ENCODE measurements around the gene RANBP10. TPM values are rescaled to one million over a fixed set of nuclear protein-coding genes. Genes with fewer than 3 reads are reported as not detected.

The RANBP10 gene
- total RNA-seq, 1 donor from 2014 or later, result 11.4 TPM

DNA sequence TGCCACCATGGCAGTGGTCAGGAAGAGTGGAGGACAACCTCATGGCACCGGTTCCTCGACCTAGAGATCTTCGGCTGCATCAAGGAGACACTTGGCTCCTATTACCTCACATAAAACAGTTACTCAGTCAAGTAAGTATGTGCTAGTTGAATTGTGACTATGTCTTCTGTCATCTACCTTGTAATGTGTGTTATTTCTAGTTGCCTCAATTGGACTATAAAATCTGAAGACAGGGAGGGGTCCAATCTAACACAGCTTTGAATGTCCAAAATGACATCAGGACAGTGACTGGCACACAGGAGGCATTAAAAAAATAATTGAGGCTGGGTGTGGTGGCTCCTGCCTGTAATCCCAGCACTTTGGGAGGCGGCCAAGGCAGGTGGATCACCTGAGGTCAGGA is 122.6 kb downstream of the RANBP10 start:
- H3K79me2 ChIP-seq (ENCODE audit: low read depth), result no peaks in the 10 kb centered on the region
- TF ChIP-seq EZH2 (IDR thresholded peaks at IDR 0.05), result no peak
- no peak for TF ChIP-seq EZH2phosphoT487 (IDR thresholded peaks at IDR 0.05)
- TF ChIP-seq, protein P1, sequence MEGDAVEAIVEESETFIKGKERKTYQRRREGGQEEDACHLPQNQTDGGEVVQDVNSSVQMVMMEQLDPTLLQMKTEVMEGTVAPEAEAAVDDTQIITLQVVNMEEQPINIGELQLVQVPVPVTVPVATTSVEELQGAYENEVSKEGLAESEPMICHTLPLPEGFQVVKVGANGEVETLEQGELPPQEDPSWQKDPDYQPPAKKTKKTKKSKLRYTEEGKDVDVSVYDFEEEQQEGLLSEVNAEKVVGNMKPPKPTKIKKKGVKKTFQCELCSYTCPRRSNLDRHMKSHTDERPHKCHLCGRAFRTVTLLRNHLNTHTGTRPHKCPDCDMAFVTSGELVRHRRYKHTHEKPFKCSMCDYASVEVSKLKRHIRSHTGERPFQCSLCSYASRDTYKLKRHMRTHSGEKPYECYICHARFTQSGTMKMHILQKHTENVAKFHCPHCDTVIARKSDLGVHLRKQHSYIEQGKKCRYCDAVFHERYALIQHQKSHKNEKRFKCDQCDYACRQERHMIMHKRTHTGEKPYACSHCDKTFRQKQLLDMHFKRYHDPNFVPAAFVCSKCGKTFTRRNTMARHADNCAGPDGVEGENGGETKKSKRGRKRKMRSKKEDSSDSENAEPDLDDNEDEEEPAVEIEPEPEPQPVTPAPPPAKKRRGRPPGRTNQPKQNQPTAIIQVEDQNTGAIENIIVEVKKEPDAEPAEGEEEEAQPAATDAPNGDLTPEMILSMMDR (IDR thresholded peaks at IDR 0.05), result no peak
- H3K36me3 ChIP-seq, result no peaks in the 10 kb centered on the region
- H4K20me1 ChIP-seq (ENCODE audit: low read depth), result no peaks in the 10 kb centered on the region
- H3K4me1 Mint-ChIP-seq, result no peaks in the 10 kb centered on the region
- H3K27me3 ChIP-seq, result no peaks in the 10 kb centered on the region
- peaks cover under 1% of the 10 kb centered on the region for H3K27me3 Mint-ChIP-seq (ENCODE audit: insufficient read depth, low read depth)
- DNase-seq (ENCODE audit: low spot score), result no peak
- no peak overlapping the region for H3K4me2 ChIP-seq
- H3K9ac ChIP-seq, result no peak overlapping the region
- peaks cover 10% of the 10 kb centered on the region for H3K36me3 Mint-ChIP-seq
- no peaks in the 10 kb centered on the region for H3K9me3 ChIP-seq (ENCODE audit: low read depth)
- H3F3A ChIP-seq (ENCODE audit: low read depth), result no peaks in the 10 kb centered on the region
- H3K9me3 Mint-ChIP-seq, result no peaks in the 10 kb centered on the region
- H2AFZ ChIP-seq (replicated peaks), result no peak overlapping the region
- no peak overlapping the region for H3K27ac Mint-ChIP-seq
- H3K27ac ChIP-seq, result no peak overlapping the region
- H3K4me3 ChIP-seq, result no peak overlapping the region
- no peaks in the 10 kb centered on the region for H3K4me1 ChIP-seq
- H3K4me3 Mint-ChIP-seq, result no peak overlapping the region

DNA sequence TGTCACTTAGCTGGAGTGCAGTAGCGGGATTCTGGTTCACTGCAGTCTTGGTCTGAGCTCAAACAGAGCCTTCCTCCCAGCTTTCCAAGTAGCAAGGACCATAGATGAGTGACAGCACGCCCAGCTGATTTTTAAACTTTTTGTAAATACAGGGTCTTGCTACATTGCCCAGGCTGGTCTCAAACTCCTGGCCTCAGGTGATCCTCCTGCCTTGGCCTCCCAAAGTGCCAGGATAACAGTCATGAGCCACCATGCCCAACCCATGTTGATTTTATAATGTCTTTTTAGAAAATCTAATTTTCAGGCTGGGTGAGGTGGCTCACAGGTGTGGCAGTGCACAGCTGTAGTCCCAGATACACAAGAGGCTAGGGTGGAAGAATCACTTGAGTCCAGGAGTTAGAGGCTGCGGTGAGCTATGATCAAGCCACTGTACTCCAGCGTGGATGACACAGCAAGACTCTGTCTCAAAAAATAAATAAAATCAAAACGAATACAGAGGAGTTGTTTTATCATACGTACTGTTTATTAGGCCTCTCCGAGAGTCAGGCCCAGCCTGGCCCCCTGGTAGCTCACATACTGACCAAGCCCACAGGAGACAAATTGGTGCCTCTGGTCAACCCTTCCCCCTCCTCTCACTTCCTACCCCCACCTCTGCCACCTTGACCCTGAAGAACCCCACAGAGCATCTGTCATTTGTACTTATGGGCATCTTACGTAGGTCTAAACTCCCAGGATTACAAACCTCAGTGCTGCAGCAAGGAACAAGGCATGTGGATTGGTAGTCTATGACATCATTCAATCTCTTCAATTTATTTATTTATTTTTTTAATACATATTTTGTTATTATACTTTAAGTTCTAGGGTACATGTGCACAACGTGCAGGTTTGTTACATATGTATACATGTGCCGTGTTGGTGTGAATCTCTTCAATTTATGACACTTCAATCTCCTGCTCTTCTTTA is 126.1 kb downstream of the RANBP10 start:
- H3K9ac ChIP-seq, result no peak overlapping the region
- TF ChIP-seq EZH2phosphoT487 (IDR thresholded peaks at IDR 0.05) (no peak), EZH2 (IDR thresholded peaks at IDR 0.05) (no peak)
- TF ChIP-seq, protein P1 (IDR thresholded peaks at IDR 0.05), result no peak
- H3K27me3 Mint-ChIP-seq (ENCODE audit: insufficient read depth, low read depth), result peaks cover 4% of the 10 kb centered on the region
- no peak overlapping the region for H3K27ac Mint-ChIP-seq
- no peak overlapping the region for H3K27ac ChIP-seq
- H3K36me3 ChIP-seq, result no peaks in the 10 kb centered on the region
- no peak overlapping the region for H2AFZ ChIP-seq (replicated peaks)
- no peaks in the 10 kb centered on the region for H3K9me3 Mint-ChIP-seq
- no peaks in the 10 kb centered on the region for H4K20me1 ChIP-seq (ENCODE audit: low read depth)
- H3K4me1 Mint-ChIP-seq, result no peaks in the 10 kb centered on the region
- no peak overlapping the region for H3K4me3 ChIP-seq
- no peak overlapping the region for H3K4me2 ChIP-seq
- H3K4me1 ChIP-seq, result no peaks in the 10 kb centered on the region
- H3K36me3 Mint-ChIP-seq, result peaks cover 6% of the 10 kb centered on the region
- no peak overlapping the region for H3K4me3 Mint-ChIP-seq
- no peaks in the 10 kb centered on the region for H3K9me3 ChIP-seq (ENCODE audit: low read depth)
- no peaks in the 10 kb centered on the region for H3F3A ChIP-seq (ENCODE audit: low read depth)
- H3K27me3 ChIP-seq, result no peaks in the 10 kb centered on the region
- no peak for DNase-seq (ENCODE audit: low spot score)
- no peaks in the 10 kb centered on the region for H3K79me2 ChIP-seq (ENCODE audit: low read depth)

DNA sequence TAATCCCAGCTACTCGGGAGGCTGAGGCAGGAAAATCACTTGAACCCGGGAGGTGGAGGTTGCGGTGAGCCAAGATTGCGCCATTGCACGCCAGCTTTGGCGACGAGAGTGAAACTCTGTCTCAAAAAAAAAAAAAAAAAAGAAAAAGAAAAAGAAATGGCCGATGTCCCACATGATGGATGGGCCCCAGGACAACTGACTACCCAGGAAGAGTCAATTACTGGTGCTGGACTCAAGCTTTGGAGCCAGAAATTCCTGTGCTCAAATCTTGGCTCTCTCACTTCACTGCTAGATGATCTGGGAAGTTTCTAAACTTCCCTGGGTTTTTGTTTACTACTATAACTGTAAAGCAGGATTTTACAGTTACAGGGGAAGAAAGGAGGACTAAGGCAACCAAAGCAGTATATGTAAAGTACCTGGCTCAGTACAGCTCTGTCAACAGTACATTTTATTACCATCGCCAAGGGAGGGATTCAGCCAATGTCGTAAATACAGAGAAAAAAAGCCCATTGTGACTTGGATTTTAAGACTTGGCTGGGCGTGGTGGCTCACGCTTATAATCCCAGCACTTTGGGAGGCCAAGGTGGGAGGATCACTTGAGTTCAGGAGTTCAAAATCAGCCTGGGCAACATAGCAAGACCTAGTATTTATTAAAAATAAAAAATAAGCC is 127.9 kb downstream of the RANBP10 start:
- peaks cover 8% of the 10 kb centered on the region for H3K36me3 Mint-ChIP-seq
- TF ChIP-seq, protein P1 (IDR thresholded peaks at IDR 0.05), result no peak
- no peak for TF ChIP-seq EZH2 (IDR thresholded peaks at IDR 0.05)
- TF ChIP-seq EZH2phosphoT487 (IDR thresholded peaks at IDR 0.05), result no peak
- no peak for DNase-seq (ENCODE audit: low spot score)

More for the DNA sequence above, 127.9 kb downstream of the RANBP10 start:
- Histone ChIP-seq H2AFZ (replicated peaks) (no peak overlapping the region), H3K36me3 (no peaks in the 10 kb centered on the region), H3K4me2 (no peak overlapping the region), H3K4me3 (no peak overlapping the region), H3K9ac (no peak overlapping the region), H4K20me1 (ENCODE audit: low read depth) (no peaks in the 10 kb centered on the region), H3K9me3 (ENCODE audit: low read depth) (no peaks in the 10 kb centered on the region), H3K27ac (no peak overlapping the region), H3K4me1 (no peaks in the 10 kb centered on the region), H3F3A (ENCODE audit: low read depth) (no peaks in the 10 kb centered on the region), H3K27me3 (no peaks in the 10 kb centered on the region), H3K79me2 (ENCODE audit: low read depth) (no peaks in the 10 kb centered on the region)
- Mint-ChIP-seq H3K4me3 (no peak overlapping the region), H3K27me3 (ENCODE audit: insufficient read depth, low read depth) (peaks cover 4% of the 10 kb centered on the region), H3K4me1 (peaks cover 7% of the 10 kb centered on the region), H3K27ac (no peak overlapping the region), H3K9me3 (no peaks in the 10 kb centered on the region)
